ENCODE measurements around the gene TBX10.
"Not testable (repeated sequence)": the region's sequence is repeated elsewhere in the genome, so short reads cannot be mapped to it uniquely, and the experiment has no call there.

TBX10 gene

GRCh38 chr11:67630228-67630942, 9.2 kb downstream of the TBX10 start:
- peak; percentile 97 for DNase-seq

GRCh38 chr11:67629386-67630227, 10.0 kb downstream of the TBX10 start, which contains the start of gene NUDT8:
NUDT8 (minus strand) TSS chr11:67629937; CDS start chr11:67629911, 26 bp downstream.
- DNase-seq: no peak

DNA sequence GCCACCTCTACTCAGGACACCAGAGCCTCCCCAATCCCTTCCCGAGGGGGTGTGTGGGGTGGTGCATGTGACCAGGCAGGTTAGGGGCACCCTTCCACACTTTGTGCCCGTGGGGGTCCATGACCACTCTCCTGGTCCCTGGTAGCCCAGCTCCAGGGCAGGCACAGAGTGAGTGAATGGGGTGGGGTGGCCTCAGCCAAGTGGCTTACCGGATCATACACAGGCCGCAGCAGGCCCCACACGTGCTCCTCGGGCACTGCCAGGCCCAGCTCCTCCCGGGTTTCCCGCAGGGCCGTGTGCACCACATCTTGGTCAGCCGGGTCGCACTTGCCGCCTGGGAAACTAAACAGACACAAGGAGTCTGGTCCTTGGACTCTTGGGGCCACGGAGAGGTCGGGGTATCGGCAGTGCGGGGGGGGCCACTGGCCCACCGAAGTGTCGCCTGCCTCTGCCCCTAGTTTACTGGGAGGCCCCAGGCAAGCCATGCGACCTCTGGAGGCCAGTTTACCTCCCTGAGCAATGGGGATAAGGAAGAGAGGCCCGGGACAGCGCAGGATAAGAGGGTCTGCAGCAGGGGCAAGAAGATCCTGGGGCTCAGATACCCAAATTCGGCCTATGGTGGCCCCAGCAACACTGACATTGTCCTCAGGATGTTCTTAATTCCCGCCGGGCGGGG, 10.7 kb downstream of the TBX10 start:
- DNase-seq: peak; percentile 35

- DNase-seq: no peak
Observed at GRCh38 chr11:67627812-67628624, 11.5 kb downstream of the TBX10 start.

DNA sequence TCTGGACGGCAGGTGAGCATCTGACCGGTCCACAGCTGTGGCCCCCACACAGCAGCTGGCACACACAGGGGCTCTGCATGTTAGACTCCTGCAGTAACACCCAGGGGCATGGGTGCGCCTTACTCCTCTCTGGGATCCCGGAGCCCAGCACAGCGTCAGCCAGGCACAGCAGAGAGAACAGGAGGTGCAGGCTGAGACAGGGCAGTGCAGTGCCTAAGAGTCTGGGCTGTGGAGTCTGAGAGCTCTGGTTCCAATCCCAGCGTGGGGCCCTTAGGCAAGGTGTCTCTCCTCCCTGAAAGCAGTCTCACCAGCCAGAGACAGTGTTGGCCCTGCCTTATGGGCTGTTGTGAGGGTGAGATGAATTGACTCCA, 12.1 kb downstream of the TBX10 start:
- DNase-seq: no peak

DNA sequence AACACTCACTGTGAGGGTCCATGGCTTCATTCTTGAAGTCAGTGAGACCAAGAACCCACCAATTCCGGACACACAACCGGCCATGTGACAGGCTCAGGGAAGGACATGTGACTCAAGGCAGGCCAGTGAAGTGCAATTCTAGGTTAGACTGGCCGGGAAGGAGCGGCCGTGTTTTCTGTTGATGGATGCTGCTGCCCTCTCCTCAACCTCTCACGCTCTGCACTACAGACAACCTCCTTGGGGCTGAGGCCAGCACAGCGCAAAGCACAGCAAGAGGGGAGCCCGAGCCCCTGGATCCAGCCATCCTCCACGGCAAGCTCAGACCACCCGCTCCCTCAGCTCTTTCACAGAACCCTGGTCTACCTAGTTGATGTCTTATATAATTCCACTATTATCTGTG, 12.6 kb downstream of the TBX10 start:
- no peak for DNase-seq

DNA sequence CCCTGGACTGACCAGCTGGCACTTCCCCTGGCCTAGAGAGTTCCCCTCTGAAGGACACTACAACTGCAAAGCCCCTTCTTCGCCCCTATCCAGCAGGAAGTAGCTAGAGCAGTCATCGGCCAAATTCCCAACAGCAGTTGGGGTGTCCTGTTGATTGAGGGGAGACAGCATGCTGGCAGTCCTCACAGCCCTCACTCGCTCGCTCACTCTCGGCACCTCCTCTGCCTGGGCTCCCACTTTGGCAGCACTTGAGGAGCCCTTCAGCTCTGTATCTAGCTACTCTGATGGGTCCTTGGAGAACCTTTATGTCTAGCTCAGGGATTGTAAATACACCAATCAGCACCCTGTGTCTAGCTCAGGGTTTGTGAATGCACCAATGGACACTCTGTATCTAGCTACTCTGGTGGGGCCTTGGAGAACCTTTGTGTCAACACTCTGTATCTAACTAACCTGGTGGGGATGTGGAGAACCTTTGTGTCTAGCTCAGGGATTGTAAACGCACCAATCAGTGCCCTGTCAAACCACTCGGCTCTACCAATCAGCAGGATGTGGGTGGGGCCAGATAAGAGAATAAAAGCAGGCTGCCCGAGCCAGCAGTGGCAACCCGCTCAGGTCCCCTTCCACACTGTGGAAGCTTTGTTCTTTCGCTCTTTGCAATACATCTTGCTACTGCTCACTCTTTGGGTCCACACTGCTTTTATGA, 13.3 kb downstream of the TBX10 start:
- not testable (repeated sequence) for DNase-seq

DNA sequence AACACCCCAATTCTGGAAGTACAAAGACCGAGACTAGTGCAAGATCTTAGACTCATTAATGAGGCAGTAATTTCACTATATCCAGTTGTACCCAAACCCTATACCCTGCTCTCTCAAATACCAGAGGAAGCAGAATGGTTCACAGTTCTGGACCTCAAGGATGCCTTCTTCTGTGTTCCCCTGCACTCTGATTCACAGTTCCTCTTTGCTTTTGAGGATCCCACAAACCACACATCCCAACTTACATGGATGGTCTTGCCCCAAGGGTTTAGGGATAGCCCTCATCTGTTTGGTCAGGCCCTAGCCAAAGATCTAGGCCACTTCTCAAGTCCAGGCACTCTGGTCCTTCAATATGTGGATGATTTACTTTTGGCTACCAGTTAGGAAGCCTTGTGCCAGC, 15.8 kb downstream of the TBX10 start:
- not testable (repeated sequence) for DNase-seq

- DNase-seq: not testable (repeated sequence)
Observed at GRCh38 chr11:67622905-67623304, 16.7 kb downstream of the TBX10 start.

DNA sequence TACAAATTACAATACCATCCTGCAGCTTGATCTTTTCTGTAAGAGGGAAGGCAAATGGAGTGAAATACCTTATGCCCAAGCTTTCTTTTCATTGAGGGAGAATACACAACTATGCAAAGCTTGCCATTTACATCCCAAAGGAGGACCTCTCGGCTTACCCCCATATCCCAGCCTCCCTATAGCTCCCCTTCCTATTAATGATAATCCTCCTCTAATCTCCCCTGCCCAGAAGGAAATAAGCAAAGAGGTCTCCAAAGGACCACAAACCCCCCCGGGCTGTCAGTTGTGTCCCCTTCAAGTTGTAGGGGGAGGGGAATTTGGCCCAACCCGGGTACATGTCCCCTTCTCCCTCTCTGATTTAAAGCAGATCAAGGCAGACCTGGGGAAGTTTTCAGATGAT, 17.6 kb downstream of the TBX10 start:
- DNase-seq: not testable (repeated sequence)

DNA sequence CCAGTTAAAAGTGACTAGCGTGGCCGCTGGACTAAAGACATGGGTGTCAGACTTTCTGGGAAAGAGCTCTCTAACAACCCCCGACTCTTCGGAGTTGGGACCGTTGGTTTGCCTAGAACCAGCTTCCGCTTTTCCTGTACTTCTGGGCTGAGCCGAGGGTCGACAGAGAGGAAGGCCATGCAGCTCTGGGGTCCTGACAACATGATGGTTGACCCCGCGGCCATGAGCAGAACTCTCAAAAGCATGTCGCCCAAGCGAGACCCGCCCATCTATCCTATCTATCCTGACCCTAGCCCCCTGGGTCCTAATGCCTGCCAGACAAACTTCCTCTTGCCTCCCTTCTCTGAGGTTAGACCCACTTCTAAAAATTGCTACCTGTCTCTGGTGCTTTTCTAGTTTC, 18.9 kb downstream of the TBX10 start:
- not testable (repeated sequence) for DNase-seq

GRCh38 chr11:67619683-67620618, 19.6 kb downstream of the TBX10 start:
- not testable (repeated sequence) for DNase-seq

GRCh38 chr11:67618901-67619659, 20.5 kb downstream of the TBX10 start:
- not testable (repeated sequence) for DNase-seq

DNA sequence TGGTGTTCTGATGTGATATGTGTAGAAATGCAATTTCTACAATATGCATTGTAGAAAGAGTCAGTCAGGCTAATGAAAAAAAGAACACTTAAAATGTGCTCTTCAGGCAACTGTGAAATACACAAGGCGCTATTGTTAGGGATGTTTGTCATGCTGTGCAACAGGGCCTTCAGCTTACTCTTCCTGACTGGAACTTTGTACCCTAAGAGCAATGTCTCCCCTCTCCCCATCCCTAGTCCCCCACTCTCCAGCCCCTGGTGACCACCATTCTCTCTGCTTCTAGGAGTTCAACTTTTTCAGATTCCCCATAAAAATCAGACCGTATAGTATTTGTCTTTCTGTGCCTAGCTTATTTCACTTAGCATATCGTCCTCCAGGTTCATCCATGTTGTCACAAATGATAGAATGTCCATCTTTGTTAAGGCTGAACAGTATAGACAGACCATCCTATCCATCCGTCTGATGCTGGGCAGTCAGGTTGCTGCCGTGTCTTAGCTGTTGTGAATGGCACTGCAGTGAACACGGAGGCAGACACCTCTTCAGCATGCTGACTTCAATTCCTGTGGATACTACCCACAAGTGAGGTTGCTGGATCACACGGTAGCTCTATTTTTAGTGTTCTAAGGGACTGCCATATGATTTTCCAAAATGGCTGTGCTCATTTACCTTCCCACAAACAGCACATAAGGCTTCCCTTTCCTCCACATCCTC, 22.2 kb downstream of the TBX10 start:
- DNase-seq: no peak

DNA sequence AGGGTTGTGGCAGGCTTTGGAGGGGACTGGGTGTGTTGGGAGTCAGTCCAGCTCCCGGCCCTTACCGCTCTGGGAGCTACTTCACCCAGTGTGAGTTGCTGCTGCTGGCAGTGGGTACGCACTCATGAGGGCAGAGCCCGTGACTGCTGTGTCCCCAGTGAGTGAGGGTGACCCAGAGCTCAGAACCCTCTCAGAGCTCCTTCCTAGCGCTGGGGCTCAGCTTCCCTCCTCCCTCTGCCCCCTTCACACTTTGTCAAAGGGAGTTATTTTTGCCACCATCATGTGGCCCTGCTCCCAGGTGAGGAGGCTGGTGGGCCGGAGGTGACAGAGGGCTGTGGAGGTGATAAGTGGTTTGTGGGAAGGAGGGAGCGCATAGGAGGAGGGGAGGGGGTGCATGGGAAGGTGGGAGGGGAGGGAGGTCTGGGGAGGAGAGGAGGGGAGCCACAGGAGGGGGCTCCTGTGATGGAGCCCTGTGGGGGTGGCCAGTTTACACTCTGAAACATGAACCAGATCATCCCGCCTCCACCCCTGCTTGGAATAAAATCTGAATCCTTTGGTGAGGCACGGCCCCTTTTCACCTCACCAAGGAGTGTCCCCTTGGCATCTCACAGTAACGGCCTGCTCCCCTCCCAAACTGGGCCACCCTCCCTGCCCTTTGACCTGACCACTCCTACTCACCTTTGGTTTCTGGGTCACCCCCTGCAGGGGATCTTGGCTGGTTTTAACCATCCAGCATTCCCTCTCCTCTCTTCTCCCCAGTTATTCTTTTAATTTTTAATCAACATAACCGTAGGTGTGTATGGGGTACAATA, 22.9 kb downstream of the TBX10 start:
- DNase-seq: no peak

DNA sequence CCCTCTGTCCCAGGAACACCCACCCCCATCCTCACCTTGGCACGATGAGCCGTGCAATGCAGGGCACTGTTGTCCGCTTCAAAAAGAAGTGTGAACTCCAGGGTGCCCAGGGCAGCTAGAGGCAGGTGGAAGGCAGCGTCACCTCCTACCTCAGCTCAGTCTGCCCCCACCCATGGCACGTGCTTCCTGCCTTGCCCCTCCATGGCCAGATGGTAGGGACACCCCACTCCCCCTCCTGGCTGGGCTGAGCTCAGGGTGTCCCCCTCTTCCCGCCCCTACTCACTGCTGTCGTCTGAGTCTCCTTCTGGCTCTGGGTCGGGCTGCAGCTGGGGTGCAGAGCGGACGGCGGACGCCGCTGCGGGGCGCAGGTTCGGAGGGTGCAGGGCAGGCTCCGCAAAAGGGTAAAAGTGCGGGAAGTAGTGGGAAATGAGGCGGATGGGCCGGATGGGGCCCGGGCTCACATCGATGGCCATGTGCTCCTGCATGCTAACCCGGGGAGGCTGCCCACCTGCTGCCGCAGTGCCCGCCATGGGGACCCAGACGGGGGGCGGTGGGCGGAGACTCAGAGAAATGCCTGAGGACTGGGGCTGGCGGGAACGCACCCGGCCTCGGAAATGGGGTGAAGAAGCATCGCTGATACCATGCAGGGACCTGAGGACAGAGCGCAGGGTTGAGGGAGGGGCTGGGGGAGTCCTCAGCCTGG, 23.7 kb downstream of the TBX10 start:
- DNase-seq: no peak
